ENCODE measurements around the gene DHRSX. TPM values are rescaled to one million over a fixed set of nuclear protein-coding genes. Genes with fewer than 3 reads are reported as not detected.

Gene DHRSX
- total and polyA plus RNA-seq, 2 of the 8 experiments (the other 6 are each of a cell fraction or from before 2014, with no cell fraction given), result 35.1 to 43.4 TPM

- no peak for TF ChIP-seq CHD7 (IDR thresholded peaks at IDR 0.05; ENCODE audit: insufficient replicate concordance, low read length)
- TF ChIP-seq RFX5 (IDR thresholded peaks at IDR 0.05; ENCODE audit: borderline replicate concordance, low read depth, low read length), result no peak
- no peak for TF ChIP-seq SP4 (IDR thresholded peaks at IDR 0.05; ENCODE audit: low read length)
These were observed 182.4 kb downstream of the DHRSX start (continued) for GRCh38 chrX:2318371-2318770.
